Ovary (tissue), 3 donors: ENCODE results near the gene UBE2A.

Experiments used
- CTCF ChIP-seq, 3 donors: fragments of 450-650 bp in 2 of 3; fragments of 200-600 bp in 1 of 3; IDR thresholded peaks; one replicate each; pipeline versions ENCODE4 v1.5.1 to v1.8.0; 2016 to 2022; ENCODE audit warnings: antibody characterized with exemption in 3 of 3, mild to moderate bottlenecking in 1 of 3
- POLR2A ChIP-seq: fragments of 450-650 bp; IDR thresholded peaks from one replicate; pipeline ENCODE4 v1.6.1; 2017; ENCODE audit warnings: antibody characterized with exemption, mild to moderate bottlenecking, moderate library complexity
- donor health status: DM: no; HTN: no; CAD: no.

GRCh38 chrX:119537487-119537886 lies 36.9 kb upstream of the UBE2A start:
- TF ChIP-seq CTCF (IDR thresholded peaks at IDR 0.05) (no peak), POLR2A (no peak)
